Liver (tissue), 9 donors: ENCODE data around the gene FOXI1. TPM values are rescaled to one million over a fixed set of nuclear protein-coding genes. Genes with fewer than 3 reads are reported as not detected.

Experiments
- DNase-seq: peaks from one replicate; pipeline ENCODE4 v3.0.0-alpha.2; 2017; ENCODE audit warnings: low spot score
- H3K27ac ChIP-seq, 2 donors: one replicate each; pipeline ENCODE4 v1.7.0; 2013; ENCODE audit warnings: inconsistent platforms in 2 of 2, low read length in 2 of 2, control low read depth in 1 of 2, low read depth in 1 of 2, mild to moderate bottlenecking in 1 of 2
- H3K27me3 ChIP-seq, 4 donors: one replicate each; pipeline versions ENCODE4 v1.6.1 to v1.7.0; 2013; ENCODE audit warnings: low read length in 3 of 4, inconsistent platforms in 1 of 4, mild to moderate bottlenecking in 1 of 4, moderate library complexity in 1 of 4; ENCODE audit not compliant: control insufficient read depth in 4 of 4, insufficient read depth in 4 of 4
- H3K36me3 ChIP-seq, 4 donors: one replicate each; pipeline versions ENCODE4 v1.6.1 to v1.7.0; 2013; ENCODE audit warnings: low read length in 3 of 4, mild to moderate bottlenecking in 3 of 4, low read depth in 1 of 4, moderate library complexity in 1 of 4; ENCODE audit not compliant: control insufficient read depth in 4 of 4, insufficient read depth in 3 of 4
- H3K4me1 ChIP-seq, 4 donors: one replicate each; pipeline versions ENCODE4 v1.6.1 to v1.7.0; 2013; ENCODE audit warnings: low read length in 3 of 4, mild to moderate bottlenecking in 3 of 4, moderate library complexity in 1 of 4; ENCODE audit not compliant: control insufficient read depth in 4 of 4, insufficient read depth in 4 of 4
- H3K4me3 ChIP-seq, 3 donors: one replicate each; pipeline versions ENCODE4 v1.6.1 to v1.7.0; 2013; ENCODE audit warnings: low read length in 3 of 3, control low read depth in 1 of 3, low read depth in 1 of 3, mild to moderate bottlenecking in 1 of 3
- H3K9ac ChIP-seq, 2 donors: one replicate each; pipeline ENCODE4 v1.7.0; 2013; ENCODE audit warnings: low read length in 2 of 2, mild to moderate bottlenecking in 2 of 2, moderate library complexity in 2 of 2, control low read depth in 1 of 2, low read depth in 1 of 2
- H3K9me3 ChIP-seq, 4 donors: one replicate each; pipeline versions ENCODE4 v1.6.1 to v1.7.0; 2013; ENCODE audit warnings: low read length in 3 of 4; ENCODE audit not compliant: control insufficient read depth in 4 of 4
- EGR1 ChIP-seq, 2 donors: IDR thresholded peaks; 2 replicates each; pipeline ENCODE4 v1.6.1; 2016 to 2018; ENCODE audit warnings: antibody characterized with exemption in 2 of 2, low read depth in 2 of 2
- FOXA1 ChIP-seq: IDR thresholded peaks from 2 replicates; pipeline ENCODE4 v1.6.1; 2016; ENCODE audit warnings: antibody characterized with exemption
- FOXA2 ChIP-seq: IDR thresholded peaks from 2 replicates; pipeline ENCODE4 v1.6.1; 2016; ENCODE audit warnings: antibody characterized with exemption
- GABPA ChIP-seq, 2 donors: IDR thresholded peaks in 1 of 2; conservative IDR thresholded peaks in 1 of 2; 2 replicates each; pipeline ENCODE4 v1.6.1; 2016; ENCODE audit warnings: antibody characterized with exemption in 2 of 2, mild to moderate bottlenecking in 1 of 2, moderate library complexity in 1 of 2
- HNF4A ChIP-seq, 2 donors: conservative IDR thresholded peaks; 2 replicates each; pipeline ENCODE4 v1.6.1; 2016; ENCODE audit warnings: antibody characterized with exemption in 2 of 2, mild to moderate bottlenecking in 2 of 2
- HNF4G ChIP-seq: IDR thresholded peaks from 2 replicates; pipeline ENCODE4 v1.6.1; 2016; ENCODE audit warnings: antibody characterized with exemption
- JUND ChIP-seq, 2 donors: IDR thresholded peaks; 2 replicates each; pipeline ENCODE4 v1.6.1; 2016; ENCODE audit warnings: antibody characterized with exemption in 2 of 2
- NR2F2 ChIP-seq: IDR thresholded peaks from 2 replicates; pipeline ENCODE4 v1.6.1; 2016; ENCODE audit warnings: antibody characterized with exemption
- RAD21 ChIP-seq, 2 donors: IDR thresholded peaks; 2 replicates each; pipeline ENCODE4 v1.6.1; 2016; ENCODE audit warnings: antibody characterized with exemption in 2 of 2, mild to moderate bottlenecking in 2 of 2
- RXRA ChIP-seq, 2 donors: IDR thresholded peaks; 2 replicates each; pipeline ENCODE4 v1.6.1; 2017 to 2018; ENCODE audit warnings: antibody characterized with exemption in 2 of 2, mild to moderate bottlenecking in 1 of 2
- SP1 ChIP-seq: IDR thresholded peaks from 2 replicates; pipeline ENCODE4 v1.6.1; 2018; ENCODE audit warnings: antibody characterized with exemption, mild to moderate bottlenecking
- TAF1 ChIP-seq: conservative IDR thresholded peaks from 2 replicates; pipeline ENCODE4 v1.6.1; 2016; ENCODE audit warnings: antibody characterized with exemption, mild to moderate bottlenecking
- YY1 ChIP-seq: IDR thresholded peaks from 2 replicates; pipeline ENCODE4 v1.6.1; 2016; ENCODE audit warnings: antibody characterized with exemption, mild to moderate bottlenecking
- WGBS: extraction: QIAGEN DNeasy Blood & Tissue Kit; methylation state at CpG from one replicate; pipeline ENCODE4 v1.1.7; 2013; 5-methylcytosine and 5-hydroxymethylcytosine counted together
- polyA plus RNA-seq, 2 donors: library from polyadenylated mRNA; stranded (reverse) in 1 of 2; unstranded in 1 of 2; fragments of 200-250 nt in 1 of 2; fragments of >200 nt in 1 of 2; fragmentation: Nextera tagmentation in 1 of 2; extraction: Ambion mirVana in 1 of 2; gene quantifications; one replicate each; pipeline versions ENCODE4 v1.2.1 to v1.2.3, GENCODE V29; 2013 to 2015
- total RNA-seq, 2 donors: library from RNA; depleted of rRNA; stranded (reverse); fragments of >200 nt; gene quantifications; one replicate each; pipeline ENCODE4 v1.2.3, GENCODE V29; 2014
- TF ChIP-seq, protein P1 (sequence below): fragments of 150-350 bp; IDR thresholded peaks from 2 replicates; pipeline ENCODE4 v1.5.1; 2017; ENCODE audit warnings: improper control_type of control experiment, low read depth, low read length; ENCODE audit not compliant: missing input control
- TF ChIP-seq, protein P2 (sequence below): IDR thresholded peaks from 2 replicates; pipeline ENCODE4 v1.6.1; 2016; ENCODE audit warnings: antibody characterized with exemption
- TF ChIP-seq, protein P3 (sequence below): IDR thresholded peaks from 2 replicates; pipeline ENCODE4 v1.6.1; 2016; ENCODE audit warnings: antibody characterized with exemption
- TF ChIP-seq, protein P4 (sequence below): IDR thresholded peaks from 2 replicates; pipeline ENCODE4 v1.6.1; 2016; ENCODE audit warnings: antibody characterized with exemption
- TF ChIP-seq, protein P5 (sequence below): IDR thresholded peaks from 2 replicates; pipeline ENCODE4 v1.6.1; 2016; ENCODE audit warnings: antibody characterized with exemption, mild to moderate bottlenecking
- donor health status: healthy.
- donor health status: healthy.
- donor health status: healthy.
- donor health status: healthy.
- donor health status: healthy.

FOXI1 gene
- total and polyA plus RNA-seq, 4 donors, result not detected

DNA sequence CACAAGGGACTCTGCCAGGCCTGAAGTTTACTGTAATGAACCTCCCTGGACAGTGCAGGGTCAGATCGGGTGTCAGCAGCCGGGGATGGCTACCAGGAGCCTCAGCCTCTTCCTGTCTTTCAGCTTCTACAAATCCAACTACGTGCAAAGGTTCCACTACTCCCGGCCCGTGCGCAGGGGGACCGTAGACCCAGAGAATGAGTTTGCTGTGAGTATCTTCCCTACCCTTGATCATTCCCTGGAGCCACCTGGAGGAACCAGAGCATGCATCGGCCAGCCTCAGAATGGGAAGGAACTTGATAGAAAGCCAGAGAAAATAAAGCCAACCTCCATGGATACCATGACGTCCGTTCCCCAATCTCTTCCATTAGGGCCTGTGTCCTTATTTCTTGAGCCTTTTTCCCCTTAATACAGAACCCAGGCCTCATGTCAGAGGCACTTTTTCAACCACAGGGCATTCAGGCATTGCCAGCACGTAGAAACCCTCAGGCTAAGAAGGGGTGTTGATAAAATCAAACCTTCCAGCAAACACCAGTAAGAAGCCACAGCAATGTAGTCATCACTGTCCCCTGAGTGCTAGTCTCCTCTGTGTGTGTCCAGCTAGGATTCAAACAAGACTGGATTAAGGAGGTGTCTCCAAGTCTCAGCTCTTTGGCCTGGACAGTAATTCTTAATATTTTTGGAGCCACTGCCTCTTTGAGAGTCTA, 49.0 kb upstream of the FOXI1 start (continued):
- TF ChIP-seq, protein P1, sequence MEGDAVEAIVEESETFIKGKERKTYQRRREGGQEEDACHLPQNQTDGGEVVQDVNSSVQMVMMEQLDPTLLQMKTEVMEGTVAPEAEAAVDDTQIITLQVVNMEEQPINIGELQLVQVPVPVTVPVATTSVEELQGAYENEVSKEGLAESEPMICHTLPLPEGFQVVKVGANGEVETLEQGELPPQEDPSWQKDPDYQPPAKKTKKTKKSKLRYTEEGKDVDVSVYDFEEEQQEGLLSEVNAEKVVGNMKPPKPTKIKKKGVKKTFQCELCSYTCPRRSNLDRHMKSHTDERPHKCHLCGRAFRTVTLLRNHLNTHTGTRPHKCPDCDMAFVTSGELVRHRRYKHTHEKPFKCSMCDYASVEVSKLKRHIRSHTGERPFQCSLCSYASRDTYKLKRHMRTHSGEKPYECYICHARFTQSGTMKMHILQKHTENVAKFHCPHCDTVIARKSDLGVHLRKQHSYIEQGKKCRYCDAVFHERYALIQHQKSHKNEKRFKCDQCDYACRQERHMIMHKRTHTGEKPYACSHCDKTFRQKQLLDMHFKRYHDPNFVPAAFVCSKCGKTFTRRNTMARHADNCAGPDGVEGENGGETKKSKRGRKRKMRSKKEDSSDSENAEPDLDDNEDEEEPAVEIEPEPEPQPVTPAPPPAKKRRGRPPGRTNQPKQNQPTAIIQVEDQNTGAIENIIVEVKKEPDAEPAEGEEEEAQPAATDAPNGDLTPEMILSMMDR, result no peak
- TF ChIP-seq, protein P2, sequence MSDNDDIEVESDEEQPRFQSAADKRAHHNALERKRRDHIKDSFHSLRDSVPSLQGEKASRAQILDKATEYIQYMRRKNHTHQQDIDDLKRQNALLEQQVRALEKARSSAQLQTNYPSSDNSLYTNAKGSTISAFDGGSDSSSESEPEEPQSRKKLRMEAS, result no peak
- TF ChIP-seq FOXA1 (no peak), NR2F2 (no peak), HNF4A (conservative IDR thresholded peaks at IDR 0.05) (no peak), YY1 (no peak)
- TF ChIP-seq, protein P3, sequence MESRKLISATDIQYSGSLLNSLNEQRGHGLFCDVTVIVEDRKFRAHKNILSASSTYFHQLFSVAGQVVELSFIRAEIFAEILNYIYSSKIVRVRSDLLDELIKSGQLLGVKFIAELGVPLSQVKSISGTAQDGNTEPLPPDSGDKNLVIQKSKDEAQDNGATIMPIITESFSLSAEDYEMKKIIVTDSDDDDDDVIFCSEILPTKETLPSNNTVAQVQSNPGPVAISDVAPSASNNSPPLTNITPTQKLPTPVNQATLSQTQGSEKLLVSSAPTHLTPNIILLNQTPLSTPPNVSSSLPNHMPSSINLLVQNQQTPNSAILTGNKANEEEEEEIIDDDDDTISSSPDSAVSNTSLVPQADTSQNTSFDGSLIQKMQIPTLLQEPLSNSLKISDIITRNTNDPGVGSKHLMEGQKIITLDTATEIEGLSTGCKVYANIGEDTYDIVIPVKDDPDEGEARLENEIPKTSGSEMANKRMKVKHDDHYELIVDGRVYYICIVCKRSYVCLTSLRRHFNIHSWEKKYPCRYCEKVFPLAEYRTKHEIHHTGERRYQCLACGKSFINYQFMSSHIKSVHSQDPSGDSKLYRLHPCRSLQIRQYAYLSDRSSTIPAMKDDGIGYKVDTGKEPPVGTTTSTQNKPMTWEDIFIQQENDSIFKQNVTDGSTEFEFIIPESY, result no peak

DNA sequence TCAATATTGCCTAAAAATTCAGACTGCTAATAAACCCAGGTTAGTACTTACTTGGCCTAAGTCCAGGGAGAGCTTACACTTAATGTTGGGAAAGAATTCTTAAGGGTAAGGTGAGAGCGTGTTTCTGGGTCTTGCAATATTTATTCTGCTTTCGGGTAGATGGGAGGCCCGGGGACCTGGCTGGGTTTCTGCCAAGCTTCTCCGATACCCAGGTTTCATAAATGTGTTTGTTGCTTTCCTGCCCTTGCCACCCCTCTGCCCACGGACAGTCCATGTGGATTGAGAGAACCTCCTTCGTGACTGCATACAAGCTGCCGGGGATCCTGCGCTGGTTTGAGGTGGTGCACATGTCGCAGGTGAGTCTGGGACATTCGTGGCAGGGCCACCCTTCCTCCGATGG, 48.4 kb upstream of the FOXI1 start:
- Histone ChIP-seq H3K36me3 (peaks cover 0 to 11% (median 0%) of the 10 kb centered on the region in 4 donors), H3K9me3 (peaks cover 0 to 3% (median under 1%) of the 10 kb centered on the region in 4 donors), H3K9ac (no peak overlapping the region), H3K4me3 (no peak overlapping the region), H3K4me1 (no peaks in the 10 kb centered on the region), H3K27me3 (no peaks in the 10 kb centered on the region), H3K27ac (no peak overlapping the region)
- no peak for TF ChIP-seq RXRA (IDR thresholded peaks at IDR 0.05)
- no peak for TF ChIP-seq TAF1
- TF ChIP-seq, protein P4, sequence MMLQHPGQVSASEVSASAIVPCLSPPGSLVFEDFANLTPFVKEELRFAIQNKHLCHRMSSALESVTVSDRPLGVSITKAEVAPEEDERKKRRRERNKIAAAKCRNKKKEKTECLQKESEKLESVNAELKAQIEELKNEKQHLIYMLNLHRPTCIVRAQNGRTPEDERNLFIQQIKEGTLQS, result no peak
- TF ChIP-seq HNF4A (conservative IDR thresholded peaks at IDR 0.05), result no peak
- no peak for TF ChIP-seq FOXA2
- TF ChIP-seq YY1, result no peak
- TF ChIP-seq, protein P5, sequence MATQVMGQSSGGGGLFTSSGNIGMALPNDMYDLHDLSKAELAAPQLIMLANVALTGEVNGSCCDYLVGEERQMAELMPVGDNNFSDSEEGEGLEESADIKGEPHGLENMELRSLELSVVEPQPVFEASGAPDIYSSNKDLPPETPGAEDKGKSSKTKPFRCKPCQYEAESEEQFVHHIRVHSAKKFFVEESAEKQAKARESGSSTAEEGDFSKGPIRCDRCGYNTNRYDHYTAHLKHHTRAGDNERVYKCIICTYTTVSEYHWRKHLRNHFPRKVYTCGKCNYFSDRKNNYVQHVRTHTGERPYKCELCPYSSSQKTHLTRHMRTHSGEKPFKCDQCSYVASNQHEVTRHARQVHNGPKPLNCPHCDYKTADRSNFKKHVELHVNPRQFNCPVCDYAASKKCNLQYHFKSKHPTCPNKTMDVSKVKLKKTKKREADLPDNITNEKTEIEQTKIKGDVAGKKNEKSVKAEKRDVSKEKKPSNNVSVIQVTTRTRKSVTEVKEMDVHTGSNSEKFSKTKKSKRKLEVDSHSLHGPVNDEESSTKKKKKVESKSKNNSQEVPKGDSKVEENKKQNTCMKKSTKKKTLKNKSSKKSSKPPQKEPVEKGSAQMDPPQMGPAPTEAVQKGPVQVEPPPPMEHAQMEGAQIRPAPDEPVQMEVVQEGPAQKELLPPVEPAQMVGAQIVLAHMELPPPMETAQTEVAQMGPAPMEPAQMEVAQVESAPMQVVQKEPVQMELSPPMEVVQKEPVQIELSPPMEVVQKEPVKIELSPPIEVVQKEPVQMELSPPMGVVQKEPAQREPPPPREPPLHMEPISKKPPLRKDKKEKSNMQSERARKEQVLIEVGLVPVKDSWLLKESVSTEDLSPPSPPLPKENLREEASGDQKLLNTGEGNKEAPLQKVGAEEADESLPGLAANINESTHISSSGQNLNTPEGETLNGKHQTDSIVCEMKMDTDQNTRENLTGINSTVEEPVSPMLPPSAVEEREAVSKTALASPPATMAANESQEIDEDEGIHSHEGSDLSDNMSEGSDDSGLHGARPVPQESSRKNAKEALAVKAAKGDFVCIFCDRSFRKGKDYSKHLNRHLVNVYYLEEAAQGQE, result no peak
- no peak for TF ChIP-seq NR2F2
- no peak for TF ChIP-seq GABPA (IDR thresholded peaks at IDR 0.05 in 1 of 2, conservative IDR thresholded peaks at IDR 0.05 in 1 of 2)
- TF ChIP-seq, protein P1, result no peak
- TF ChIP-seq EGR1 (IDR thresholded peaks at IDR 0.05; ENCODE audit: low read depth in 2 of 2), result no peak
- TF ChIP-seq, protein P3, result no peak
- no peak for TF ChIP-seq SP1
- TF ChIP-seq, protein P2, result no peak
- TF ChIP-seq HNF4G, result no peak
- no peak for TF ChIP-seq RAD21 (IDR thresholded peaks at IDR 0.05)
- TF ChIP-seq FOXA1, result no peak
- no peak for TF ChIP-seq JUND (IDR thresholded peaks at IDR 0.05)
- WGBS, result 92% methylated on average over 11 of the region's 11 CpGs
- DNase-seq, result no peak
